Loucy (cell line): ENCODE data around the gene KIAA0753.
A peak's percentile ranks its signal among the peaks of the same experiment; 100 is the strongest.

Source experiments
- H2AFZ ChIP-seq: fragments of 200-600 bp; sonication (generic); 2 replicates; pipeline ENCODE4 v1.6.0; 2016; ENCODE audit warnings: antibody characterized with exemption, mild to moderate bottlenecking, low read length, moderate library complexity
- H3F3A ChIP-seq: fragments of 200-600 bp; 2 replicates; pipeline ENCODE4 v1.6.0; 2016; ENCODE audit warnings: antibody characterized with exemption, low read depth, mild to moderate bottlenecking
- H3K27me3 ChIP-seq: fragments of 200-600 bp; sonication (generic); 2 replicates; pipeline ENCODE4 v1.6.1; 2014; ENCODE audit warnings: low read length, mild to moderate bottlenecking; ENCODE audit not compliant: insufficient read depth, poor library complexity, severe bottlenecking
- H3K36me3 ChIP-seq: fragments of 200-600 bp; sonication (generic); 2 replicates; pipeline ENCODE4 v1.6.1; 2016; ENCODE audit warnings: low read length; ENCODE audit not compliant: insufficient read depth
- H3K4me1 ChIP-seq: fragments of 200-600 bp; sonication (generic); 2 replicates; pipeline ENCODE4 v1.5.1; 2014; ENCODE audit warnings: low read length, mild to moderate bottlenecking; ENCODE audit not compliant: insufficient read depth, poor library complexity, severe bottlenecking
- H3K4me2 ChIP-seq: fragments of 200-600 bp; sonication (generic); 2 replicates; pipeline ENCODE4 v1.6.0; 2014; ENCODE audit warnings: antibody characterized with exemption, low read length, low read depth, mild to moderate bottlenecking; ENCODE audit not compliant: poor library complexity, severe bottlenecking
- H3K4me3 ChIP-seq: fragments of 200-600 bp; sonication (generic); 2 replicates; pipeline ENCODE4 v1.5.1; 2014; ENCODE audit warnings: low read length, mild to moderate bottlenecking, mixed read lengths; ENCODE audit not compliant: poor library complexity, severe bottlenecking
- H3K79me2 ChIP-seq: fragments of 200-600 bp; sonication (generic); 2 replicates; pipeline ENCODE4 v1.6.1; 2014; ENCODE audit warnings: low read length; ENCODE audit not compliant: insufficient read depth
- H3K9ac ChIP-seq: fragments of 200-600 bp; sonication (generic); 2 replicates; pipeline ENCODE4 v1.6.0; 2014; ENCODE audit warnings: mild to moderate bottlenecking, low read depth, low read length, moderate library complexity; ENCODE audit not compliant: poor library complexity, severe bottlenecking
- H3K9me2 ChIP-seq: fragments of 200-600 bp; sonication (generic); replicated peaks from 2 replicates; pipeline ENCODE4 v1.6.1; 2016; ENCODE audit warnings: low read depth, low read length, mixed read lengths
- H3K9me3 ChIP-seq: fragments of 200-600 bp; sonication (generic); 2 replicates; pipeline ENCODE4 v1.6.1; 2014; ENCODE audit warnings: mild to moderate bottlenecking, antibody characterized with exemption, low read length, low read depth; ENCODE audit not compliant: insufficient read depth
- H4K20me1 ChIP-seq: fragments of 200-600 bp; sonication (generic); 2 replicates; pipeline ENCODE4 v1.6.0; 2014; ENCODE audit warnings: antibody characterized with exemption, low read length, mild to moderate bottlenecking; ENCODE audit not compliant: insufficient read depth, poor library complexity, severe bottlenecking
- EZH2phosphoT487 ChIP-seq: fragments of 200-600 bp; IDR thresholded peaks from 2 replicates; pipeline ENCODE4 v1.6.1; 2018; ENCODE audit warnings: antibody characterized with exemption, mild to moderate bottlenecking, moderate library complexity, borderline replicate concordance
- TF ChIP-seq, protein P1 (sequence below): fragments of 200-600 bp; sonication (generic); conservative IDR thresholded peaks from 2 replicates; pipeline ENCODE4 v1.5.1; 2014; ENCODE audit warnings: mild to moderate bottlenecking, antibody characterized with exemption, low read length

The KIAA0753 gene

DNA sequence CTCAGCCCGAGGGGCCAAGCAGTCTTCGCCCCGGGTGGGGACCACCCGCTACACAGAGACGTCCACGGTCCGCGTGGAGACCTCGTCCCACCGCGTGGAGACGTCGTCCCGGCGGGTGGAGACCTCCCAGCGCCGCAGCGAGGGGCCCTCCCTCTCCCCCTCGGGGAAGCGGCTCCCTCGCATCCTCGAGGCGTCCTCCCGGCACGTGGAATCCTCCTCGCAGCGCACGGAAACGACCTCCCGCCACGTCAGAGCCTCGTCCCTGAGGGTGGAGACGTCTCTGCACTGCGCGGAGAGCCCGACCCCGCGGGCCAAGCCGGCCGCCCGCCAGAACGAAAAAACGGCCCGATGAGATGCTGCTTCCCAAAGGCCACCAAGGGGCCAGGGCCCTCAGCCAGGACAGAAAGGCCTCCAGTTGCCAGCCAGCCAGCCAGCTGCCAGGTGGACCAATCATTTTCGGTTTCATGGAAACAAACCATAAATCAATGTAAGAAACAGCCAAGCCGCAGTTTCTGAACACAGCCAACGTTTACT lies 11.5 kb upstream of the KIAA0753 start:
- Histone ChIP-seq H3F3A (peaks cover 9% of the 10 kb centered on the region), H4K20me1 (peaks cover 36% of the 10 kb centered on the region), H3K9me2 (no peaks in the 10 kb centered on the region), H2AFZ (peak overlapping the region; percentile 23; the same call in 1 of the 2 replicates), H3K4me2 (peak overlapping the region; percentile 93), H3K9me3 (no peaks in the 10 kb centered on the region), H3K4me3 (peak overlapping the region; percentile 99), H3K9ac (peak overlapping the region; percentile 80), H3K79me2 (peaks cover 34% of the 10 kb centered on the region), H3K36me3 (no peaks in the 10 kb centered on the region), H3K27me3 (no peaks in the 10 kb centered on the region), H3K4me1 (peaks cover 19% of the 10 kb centered on the region)
- TF ChIP-seq, protein P1, sequence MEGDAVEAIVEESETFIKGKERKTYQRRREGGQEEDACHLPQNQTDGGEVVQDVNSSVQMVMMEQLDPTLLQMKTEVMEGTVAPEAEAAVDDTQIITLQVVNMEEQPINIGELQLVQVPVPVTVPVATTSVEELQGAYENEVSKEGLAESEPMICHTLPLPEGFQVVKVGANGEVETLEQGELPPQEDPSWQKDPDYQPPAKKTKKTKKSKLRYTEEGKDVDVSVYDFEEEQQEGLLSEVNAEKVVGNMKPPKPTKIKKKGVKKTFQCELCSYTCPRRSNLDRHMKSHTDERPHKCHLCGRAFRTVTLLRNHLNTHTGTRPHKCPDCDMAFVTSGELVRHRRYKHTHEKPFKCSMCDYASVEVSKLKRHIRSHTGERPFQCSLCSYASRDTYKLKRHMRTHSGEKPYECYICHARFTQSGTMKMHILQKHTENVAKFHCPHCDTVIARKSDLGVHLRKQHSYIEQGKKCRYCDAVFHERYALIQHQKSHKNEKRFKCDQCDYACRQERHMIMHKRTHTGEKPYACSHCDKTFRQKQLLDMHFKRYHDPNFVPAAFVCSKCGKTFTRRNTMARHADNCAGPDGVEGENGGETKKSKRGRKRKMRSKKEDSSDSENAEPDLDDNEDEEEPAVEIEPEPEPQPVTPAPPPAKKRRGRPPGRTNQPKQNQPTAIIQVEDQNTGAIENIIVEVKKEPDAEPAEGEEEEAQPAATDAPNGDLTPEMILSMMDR: no peak

- no peak for TF ChIP-seq EZH2phosphoT487
- TF ChIP-seq, protein P1: no peak
- Histone ChIP-seq H3K9me2 (no peaks in the 10 kb centered on the region), H3K9me3 (no peaks in the 10 kb centered on the region), H2AFZ (peak within 1 kb of the TSS; percentile 69), H3K27me3 (no peaks in the 10 kb centered on the region), H3K9ac (peak within 1 kb of the TSS; percentile 80), H3K36me3 (no peaks in the 10 kb centered on the region), H3F3A (peaks cover 9% of the 10 kb centered on the region), H3K4me3 (peak within 1 kb of the TSS; percentile 99), H4K20me1 (peaks cover 36% of the 10 kb centered on the region), H3K4me2 (peak within 1 kb of the TSS; percentile 93), H3K79me2 (peaks cover 34% of the 10 kb centered on the region), H3K4me1 (peaks cover 19% of the 10 kb centered on the region)
These were observed 10.9 kb upstream of the KIAA0753 start, which contains the start of the genes C17orf100 and MED31 for GRCh38 chr17:6651354-6651918. C17orf100 (plus strand) TSS chr17:6651762; CDS start chr17:6651914, 152 bp downstream. MED31 (minus strand) TSS chr17:6651605; CDS start chr17:6651528, 77 bp downstream.

DNA sequence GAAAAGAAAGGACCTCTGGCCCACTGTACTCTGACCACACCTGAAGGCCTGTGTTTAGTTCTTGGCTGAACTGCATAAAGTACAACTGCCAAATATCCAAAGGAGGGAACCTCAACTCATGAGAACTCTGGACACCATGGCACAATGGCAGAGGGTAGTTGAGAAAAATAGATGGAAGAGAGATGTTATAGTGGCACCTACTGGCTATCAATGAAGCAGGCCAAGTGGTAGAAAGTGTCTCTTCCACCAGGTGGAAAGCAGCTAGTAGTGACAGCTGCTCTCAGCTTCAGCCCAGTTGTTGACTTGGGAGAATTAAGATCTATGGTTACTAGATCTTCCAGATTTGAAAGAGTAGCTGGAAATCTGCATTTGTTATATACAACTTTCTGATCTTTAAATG lies 7.7 kb upstream of the KIAA0753 start:
- Histone ChIP-seq H4K20me1 (peaks cover 39% of the 10 kb centered on the region), H3K79me2 (peaks cover 34% of the 10 kb centered on the region), H3F3A (peaks cover 4% of the 10 kb centered on the region), H3K4me3 (peak overlapping the region; percentile 15), H3K4me2 (peak overlapping the region; percentile 60), H3K9me3 (no peaks in the 10 kb centered on the region), H3K27me3 (no peaks in the 10 kb centered on the region), H3K9ac (no peak overlapping the region), H2AFZ (no peak overlapping the region), H3K9me2 (no peaks in the 10 kb centered on the region), H3K4me1 (peaks cover 19% of the 10 kb centered on the region), H3K36me3 (peaks cover 16% of the 10 kb centered on the region; the same call in 1 of the 2 replicates)
- TF ChIP-seq EZH2phosphoT487: no peak
- TF ChIP-seq, protein P1: peak; percentile 68
